Activated CD4-positive, CD25-positive, alpha-beta regulatory T cell treated with anti-CD3 and anti-CD28 coated beads, Interleukin-2, amount 50 U/mL, for 24 hours (primary cell): ENCODE measurements around the gene COPZ2.

ENCODE experiments used
- ATAC-seq, 2 donors: fragments of 150-1000 bp; cut with Tn5 transposase; one replicate each; pipeline ENCODE4 v1.10.0; 2021; ENCODE audit warnings: mild to moderate bottlenecking in 1 of 2, moderate library complexity in 1 of 2

The COPZ2 gene

GRCh38 chr17:47982645-47983390 is 54.8 kb downstream of the COPZ2 start:
- no peak for ATAC-seq

- ATAC-seq: no peak
These were observed 55.4 kb downstream of the COPZ2 start for GRCh38 chr17:47982091-47982617.

- no peak for ATAC-seq
These were observed 56.1 kb downstream of the COPZ2 start for GRCh38 chr17:47981462-47981861.

GRCh38 chr17:47980541-47980940 is 57.1 kb downstream of the COPZ2 start:
- no peak for ATAC-seq

- peak; percentile 67 to 73 for ATAC-seq
These were observed 59.3 kb downstream of the COPZ2 start for GRCh38 chr17:47978324-47978723.
